NCI-H2029 treated with DMSO at 0.1 percent for 48 hours (cell line): Measurements from ENCODE around the gene PHLDB2.

ENCODE experiments used
- DNase-seq: peaks from one replicate; lab custom pipeline; 2025; lab: John Stamatoyannopoulos, UW

PHLDB2 gene

DNA sequence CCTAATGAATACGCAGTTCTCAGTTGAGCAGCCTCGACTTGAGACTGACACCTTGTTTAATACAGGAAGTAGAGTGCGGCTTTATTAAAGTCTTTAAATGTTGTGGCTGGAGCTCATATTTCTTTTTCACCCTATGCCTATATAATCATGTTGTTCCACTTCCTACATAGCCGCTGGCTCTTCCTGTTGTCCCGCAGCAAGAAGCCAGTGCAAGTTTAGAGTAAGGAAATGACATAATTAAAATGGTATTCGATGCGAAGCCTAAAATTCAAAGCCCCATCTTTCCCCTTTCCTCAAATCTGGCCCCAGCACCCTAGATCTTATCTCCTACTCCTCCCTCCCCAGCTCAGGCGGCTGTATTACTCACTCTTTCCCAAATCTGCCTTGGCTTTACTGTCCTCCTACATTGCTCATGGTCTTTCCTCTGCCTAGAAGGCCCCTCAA, 7.5 kb upstream of the PHLDB2 start:
- DNase-seq = no peak

- DNase-seq = no peak
Observed at GRCh38 chr3:111852540-111852939, 6.5 kb upstream of the PHLDB2 start.

DNA sequence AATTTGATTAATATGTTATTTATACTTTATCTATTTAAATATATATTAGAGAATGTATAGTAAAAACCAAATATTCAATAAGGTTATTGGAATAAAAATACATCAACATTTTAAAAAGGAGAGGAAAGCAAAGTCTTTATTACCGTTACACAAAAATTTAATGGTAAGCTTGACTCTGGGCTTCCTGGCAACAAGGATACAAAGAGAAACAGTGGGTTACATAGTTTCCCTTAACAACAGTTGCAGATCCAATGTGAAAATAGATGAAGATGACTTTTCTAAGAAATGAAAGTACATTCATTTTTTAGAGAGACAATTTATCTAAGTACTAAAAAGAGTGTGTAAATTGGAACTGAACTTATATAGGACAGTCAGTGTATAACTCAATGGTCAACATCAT, 6.0 kb upstream of the PHLDB2 start:
- no peak for DNase-seq

DNA sequence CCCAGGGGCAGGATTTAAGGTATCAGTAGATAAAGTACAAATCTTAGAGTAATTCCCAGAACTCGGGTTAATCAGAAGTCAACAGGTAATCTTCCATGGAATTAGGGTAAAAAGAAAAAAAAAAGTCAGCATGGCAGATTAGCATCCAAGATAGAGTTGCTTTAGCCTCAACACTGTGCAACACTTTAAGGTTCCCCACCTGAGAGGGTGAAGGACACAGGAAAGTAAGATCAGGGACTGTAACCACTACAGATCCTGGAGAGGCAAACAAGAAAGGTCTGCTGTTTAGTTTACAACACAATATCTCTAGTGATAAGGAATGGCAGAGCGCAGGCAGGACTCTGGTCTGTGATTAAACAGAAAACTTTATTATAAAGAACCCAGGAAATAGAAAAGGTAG, 4.1 kb upstream of the PHLDB2 start:
- no peak for DNase-seq

- DNase-seq = no peak
Observed at GRCh38 chr3:111856501-111856900, 2.6 kb upstream of the PHLDB2 start.

GRCh38 chr3:111857474-111857873, 1.6 kb upstream of the PHLDB2 start:
- no peak for DNase-seq

DNA sequence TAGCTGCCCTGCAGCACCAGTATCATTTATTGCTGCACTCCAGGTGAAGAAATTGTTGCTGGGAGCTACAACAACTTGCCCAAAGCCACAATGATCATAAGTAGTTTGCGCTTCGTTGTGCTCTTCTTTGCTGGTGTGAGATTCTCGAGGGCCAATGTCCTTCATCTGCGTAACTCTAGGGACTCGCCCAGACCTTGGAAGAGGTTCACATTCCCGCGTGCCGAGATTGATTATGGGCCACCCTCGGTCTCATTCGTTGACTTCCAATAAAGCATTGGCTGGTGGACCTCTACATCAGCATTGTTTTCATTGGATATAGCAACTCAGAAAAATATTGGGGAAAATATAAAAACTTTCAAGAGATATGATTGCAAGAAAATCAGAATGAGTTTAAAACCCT, 423 bp upstream of the PHLDB2 start:
- DNase-seq = no peak

- DNase-seq = peak; percentile 75
Observed at GRCh38 chr3:111859974-111860859, 1.2 kb downstream of the PHLDB2 start.

GRCh38 chr3:111861391-111861790, 2.3 kb downstream of the PHLDB2 start:
- DNase-seq = no peak

- no peak for DNase-seq
Observed at GRCh38 chr3:111862415-111862814, 3.4 kb downstream of the PHLDB2 start.

- no peak for DNase-seq
Observed at GRCh38 chr3:111862974-111863373, 3.9 kb downstream of the PHLDB2 start.

DNA sequence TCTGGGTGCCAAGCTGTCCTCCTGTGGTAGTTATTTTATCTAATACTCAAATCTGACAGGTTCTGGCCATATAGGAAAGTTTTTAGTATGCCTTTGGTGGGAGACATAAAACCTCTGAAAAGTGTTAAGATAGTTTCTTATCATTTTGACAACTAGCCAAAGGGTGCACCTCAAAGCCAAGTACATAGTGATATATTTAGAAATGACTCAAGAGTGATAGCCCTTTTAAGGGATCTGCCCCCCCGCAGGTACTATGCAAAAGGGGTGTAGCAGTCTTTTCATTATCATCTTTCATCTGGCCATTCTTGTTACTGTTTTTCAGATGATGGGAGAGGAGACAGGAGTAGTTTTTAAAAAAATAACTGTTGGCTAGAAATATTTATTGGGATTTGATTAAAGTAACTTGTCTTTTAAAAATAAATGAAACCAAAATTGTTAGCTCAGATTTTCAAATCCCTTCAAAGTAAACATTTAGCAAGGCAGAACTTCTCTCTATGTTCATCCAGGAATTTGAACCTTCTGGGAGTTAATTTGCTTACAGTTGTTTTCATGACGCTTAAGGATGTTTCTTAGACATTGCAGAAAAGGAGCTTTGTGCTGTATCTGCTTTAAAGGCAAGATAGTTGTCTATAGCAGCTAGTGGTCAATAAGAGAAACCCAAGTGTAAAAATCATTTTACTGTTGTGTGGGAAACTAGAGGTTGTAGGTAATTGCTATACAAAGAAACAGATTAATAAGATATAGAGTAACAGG, 5.1 kb downstream of the PHLDB2 start:
- DNase-seq = no peak

DNA sequence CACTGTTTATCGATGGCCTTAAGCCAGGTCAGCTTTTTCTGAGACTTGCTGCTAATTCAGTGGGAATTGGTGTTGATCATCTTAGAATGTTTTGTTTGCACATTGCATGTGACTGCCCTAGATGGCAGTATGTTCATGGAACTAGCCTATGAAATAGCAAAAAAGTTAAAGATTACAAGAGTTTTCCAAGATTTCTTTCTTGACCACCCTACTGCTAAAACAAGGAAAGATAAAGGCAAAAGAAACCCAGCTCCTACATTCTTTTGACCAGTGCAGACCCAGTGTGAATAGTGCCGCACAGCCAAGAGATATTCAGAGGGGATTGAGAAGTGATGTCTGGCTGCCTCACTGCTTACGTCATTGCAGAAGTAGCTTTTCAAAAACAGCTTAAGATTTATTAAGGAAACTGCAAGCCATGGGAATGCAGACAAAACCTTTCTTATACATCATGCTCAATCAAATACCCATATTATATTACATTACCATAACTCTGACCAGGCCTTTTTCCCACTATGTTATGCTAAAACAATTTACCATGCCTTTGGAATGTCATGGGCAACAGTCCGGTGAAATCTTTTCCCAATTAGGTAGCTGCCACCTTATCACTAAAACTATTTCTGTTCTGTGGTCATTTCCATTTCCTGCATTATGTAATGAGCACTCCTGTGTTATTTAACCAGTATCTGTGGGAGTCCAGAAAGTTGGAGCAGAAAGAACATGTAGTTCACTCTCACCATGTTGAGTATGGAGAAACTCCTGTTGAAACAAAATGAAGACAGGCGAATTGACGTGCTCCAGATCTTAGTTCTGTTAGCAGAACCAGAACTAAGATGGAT, 6.0 kb downstream of the PHLDB2 start:
- no peak for DNase-seq

- no peak for DNase-seq
Observed at GRCh38 chr3:111867889-111868426, 8.9 kb downstream of the PHLDB2 start.

DNA sequence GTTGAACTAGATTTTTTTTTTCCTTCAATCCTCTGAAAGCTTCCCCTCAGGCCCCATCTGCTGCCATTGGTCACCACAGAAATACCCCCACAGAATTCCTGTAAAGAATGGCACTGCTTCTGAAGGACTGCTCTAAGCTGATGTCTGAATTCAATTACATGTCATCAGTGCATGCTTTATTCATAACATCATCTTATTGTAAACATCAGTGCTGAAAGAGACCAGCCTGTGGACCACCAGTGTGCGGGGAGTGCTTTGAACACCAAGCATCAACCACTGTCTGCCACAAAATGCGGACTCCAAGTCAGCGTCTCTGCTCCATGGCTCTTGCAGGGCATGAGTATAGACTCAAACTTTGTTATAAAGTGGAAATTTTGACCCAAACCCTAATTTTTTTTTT, 11.6 kb downstream of the PHLDB2 start:
- DNase-seq = no peak

DNA sequence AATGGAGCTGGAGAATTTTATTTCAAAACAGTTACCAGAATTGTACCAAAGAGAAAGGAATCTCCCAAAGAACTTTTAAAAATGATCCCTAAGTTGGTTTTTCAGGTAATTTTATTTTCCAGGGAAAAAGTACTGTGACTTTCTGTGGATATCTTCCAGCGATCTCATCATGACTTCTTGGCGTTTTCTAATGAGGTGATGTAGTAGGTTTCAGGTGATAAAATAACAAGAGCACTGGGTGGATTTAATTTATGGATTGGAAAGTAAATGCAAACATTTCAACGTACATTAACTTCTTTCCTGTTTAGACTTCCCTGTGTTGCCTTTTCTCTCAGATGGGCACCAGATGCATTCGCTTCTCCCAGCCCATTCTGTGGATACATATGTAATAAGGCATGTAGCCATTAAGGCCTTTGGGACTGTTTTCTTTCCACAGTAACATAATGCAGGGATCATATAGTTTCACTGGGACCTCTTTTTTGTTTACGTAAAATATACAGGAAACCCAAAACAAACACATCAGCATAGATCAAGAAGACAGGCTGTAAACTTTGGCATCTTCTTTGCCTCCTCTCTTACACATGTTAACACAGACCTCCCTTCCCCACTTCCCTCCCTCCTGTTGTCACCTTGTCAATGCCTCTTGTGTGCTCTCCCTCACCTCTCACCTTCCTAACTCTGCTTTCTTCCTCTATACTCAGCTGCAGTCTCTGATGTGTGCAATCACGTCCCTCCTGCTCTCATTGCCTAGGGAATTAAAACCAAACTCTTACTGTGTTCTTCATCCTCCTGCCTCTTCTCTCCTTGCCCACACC, 13.0 kb downstream of the PHLDB2 start:
- no peak for DNase-seq

- no peak for DNase-seq
Observed at GRCh38 chr3:111872979-111873378, 13.9 kb downstream of the PHLDB2 start.

- no peak for DNase-seq
Observed at GRCh38 chr3:111874177-111874820, 15.2 kb downstream of the PHLDB2 start.

DNA sequence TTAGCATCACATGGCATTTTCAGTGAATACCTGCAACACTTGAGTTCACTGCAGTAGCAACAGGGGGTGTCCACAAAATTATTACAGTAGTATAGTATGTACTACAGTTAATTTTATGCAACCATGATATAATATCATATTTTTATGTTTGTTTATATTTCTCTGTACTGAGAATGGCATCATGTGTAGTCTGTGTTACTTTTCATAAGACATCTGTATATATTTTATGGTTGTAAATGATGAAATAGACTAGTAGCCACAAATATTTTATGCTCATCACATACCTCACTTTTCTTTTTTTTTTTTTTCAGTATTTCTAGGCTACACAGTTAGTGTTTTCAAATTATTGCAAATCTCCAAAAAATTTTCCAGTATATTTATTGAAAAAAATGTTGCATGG, 22.4 kb downstream of the PHLDB2 start:
- no peak for DNase-seq

DNA sequence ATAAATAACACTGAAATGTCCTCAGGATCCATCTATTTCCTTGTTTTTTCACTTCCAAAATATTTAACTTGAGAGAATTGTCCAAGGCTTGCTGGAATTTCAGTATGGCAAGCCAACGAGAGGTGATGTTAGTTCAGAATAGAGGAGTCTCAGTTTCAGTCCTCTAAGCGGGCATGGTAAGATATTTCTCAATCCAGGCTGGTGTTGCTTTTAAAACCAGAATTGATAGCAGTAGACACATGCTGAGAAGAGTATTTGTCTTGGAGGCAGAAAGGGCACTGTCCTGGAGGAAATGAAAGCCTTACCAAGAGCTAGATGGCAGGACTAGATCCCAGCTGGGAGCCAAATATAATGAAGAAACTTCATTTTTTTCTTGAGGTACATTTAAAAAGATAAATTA, 23.1 kb downstream of the PHLDB2 start:
- no peak for DNase-seq

DNA sequence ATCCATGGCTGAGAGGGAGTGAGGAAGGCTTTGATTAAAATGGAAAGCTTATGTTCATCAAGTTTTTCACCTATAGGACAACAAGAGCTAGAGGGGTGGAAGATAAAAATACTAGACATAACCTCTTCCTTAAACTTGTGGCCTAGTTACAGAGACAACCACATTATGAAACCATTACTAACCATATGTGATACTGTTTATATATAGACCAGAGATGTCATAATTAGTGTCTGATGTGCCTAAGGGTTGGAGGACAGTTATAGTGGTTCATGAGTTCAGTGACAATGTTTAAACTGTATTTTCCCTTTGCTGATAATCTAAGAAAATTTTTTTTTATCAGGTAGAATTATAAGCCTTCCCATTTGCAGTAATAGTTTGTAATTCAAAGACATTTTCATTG, 23.7 kb downstream of the PHLDB2 start:
- no peak for DNase-seq
